ENCODE measurements around the gene DLST.

DLST gene

GRCh38 chr14:74934476-74935359 is 53.0 kb downstream of the DLST start:
- H3K36me3 ChIP-seq: no peaks in the 10 kb centered on the region
- H3K4me3 ChIP-seq (ENCODE audit: low read depth, low read length): no peak overlapping the region
- no peaks in the 10 kb centered on the region for H3K9me3 ChIP-seq
- H3K27me3 ChIP-seq: no peaks in the 10 kb centered on the region
- TF ChIP-seq, protein P1, sequence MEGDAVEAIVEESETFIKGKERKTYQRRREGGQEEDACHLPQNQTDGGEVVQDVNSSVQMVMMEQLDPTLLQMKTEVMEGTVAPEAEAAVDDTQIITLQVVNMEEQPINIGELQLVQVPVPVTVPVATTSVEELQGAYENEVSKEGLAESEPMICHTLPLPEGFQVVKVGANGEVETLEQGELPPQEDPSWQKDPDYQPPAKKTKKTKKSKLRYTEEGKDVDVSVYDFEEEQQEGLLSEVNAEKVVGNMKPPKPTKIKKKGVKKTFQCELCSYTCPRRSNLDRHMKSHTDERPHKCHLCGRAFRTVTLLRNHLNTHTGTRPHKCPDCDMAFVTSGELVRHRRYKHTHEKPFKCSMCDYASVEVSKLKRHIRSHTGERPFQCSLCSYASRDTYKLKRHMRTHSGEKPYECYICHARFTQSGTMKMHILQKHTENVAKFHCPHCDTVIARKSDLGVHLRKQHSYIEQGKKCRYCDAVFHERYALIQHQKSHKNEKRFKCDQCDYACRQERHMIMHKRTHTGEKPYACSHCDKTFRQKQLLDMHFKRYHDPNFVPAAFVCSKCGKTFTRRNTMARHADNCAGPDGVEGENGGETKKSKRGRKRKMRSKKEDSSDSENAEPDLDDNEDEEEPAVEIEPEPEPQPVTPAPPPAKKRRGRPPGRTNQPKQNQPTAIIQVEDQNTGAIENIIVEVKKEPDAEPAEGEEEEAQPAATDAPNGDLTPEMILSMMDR (IDR thresholded peaks at IDR 0.05; ENCODE audit: low read depth, low read length): no peak
- peaks cover 3% of the 10 kb centered on the region; the same call in 1 of the 2 replicates for H3K4me1 ChIP-seq
- DNase-seq: no peak

DNA sequence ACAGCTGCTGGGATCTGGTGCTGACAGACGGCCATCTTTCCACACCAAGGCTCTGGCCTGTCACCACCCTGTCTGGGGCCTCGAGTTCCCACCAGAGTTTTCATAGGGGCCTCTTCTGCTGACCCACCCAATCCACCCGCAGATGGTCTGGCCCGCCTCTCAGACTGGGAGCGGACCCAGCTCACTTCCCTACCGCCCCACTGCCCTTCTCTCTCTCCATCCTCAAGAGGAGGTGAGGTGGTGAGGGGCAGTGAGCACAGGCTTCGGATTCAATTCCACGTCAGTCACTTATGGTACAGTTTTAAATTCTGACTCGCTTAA is 53.6 kb downstream of the DLST start:
- Histone ChIP-seq H3K36me3 (no peaks in the 10 kb centered on the region), H3K27me3 (no peaks in the 10 kb centered on the region), H3K9me3 (no peaks in the 10 kb centered on the region), H3K4me3 (ENCODE audit: low read depth, low read length) (no peak overlapping the region), H3K4me1 (peaks cover 7% of the 10 kb centered on the region; the same call in 1 of the 2 replicates)
- DNase-seq: no peak
- TF ChIP-seq, protein P1 (IDR thresholded peaks at IDR 0.05; ENCODE audit: low read depth, low read length): no peak

- Histone ChIP-seq H3K9me3 (no peaks in the 10 kb centered on the region), H3K4me3 (ENCODE audit: low read depth, low read length) (no peak overlapping the region), H3K36me3 (no peaks in the 10 kb centered on the region), H3K4me1 (peaks cover 7% of the 10 kb centered on the region; the same call in 1 of the 2 replicates), H3K27me3 (no peaks in the 10 kb centered on the region)
- TF ChIP-seq, protein P1 (IDR thresholded peaks at IDR 0.05; ENCODE audit: low read depth, low read length): no peak
- no peak for DNase-seq
Observed at GRCh38 chr14:74936151-74936550, 54.4 kb downstream of the DLST start.

DNA sequence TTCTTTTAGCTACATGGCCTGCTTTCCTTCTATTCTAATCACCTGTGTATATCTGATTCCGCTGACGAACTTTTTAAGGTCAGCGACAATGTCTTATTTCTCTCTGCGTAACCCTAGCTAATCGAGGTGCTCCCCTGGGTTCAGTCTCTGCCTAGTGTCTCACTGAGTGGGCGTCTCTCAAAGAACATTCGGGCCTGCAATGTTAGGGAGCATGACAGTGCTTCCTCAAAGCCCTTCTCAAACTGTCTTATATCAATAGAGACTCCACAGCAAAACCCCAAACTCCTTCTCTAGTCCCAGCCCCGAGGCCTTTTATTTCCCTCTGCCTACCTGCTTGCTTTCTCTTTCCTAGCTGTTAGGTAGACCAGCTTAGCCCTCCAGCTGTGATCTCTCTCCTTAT is 55.0 kb downstream of the DLST start:
- H3K4me1 ChIP-seq: peaks cover 7% of the 10 kb centered on the region; the same call in 1 of the 2 replicates
- no peaks in the 10 kb centered on the region for H3K36me3 ChIP-seq
- no peaks in the 10 kb centered on the region for H3K27me3 ChIP-seq
- H3K4me3 ChIP-seq (ENCODE audit: low read depth, low read length): no peak overlapping the region
- TF ChIP-seq, protein P1 (IDR thresholded peaks at IDR 0.05; ENCODE audit: low read depth, low read length): no peak
- no peak for DNase-seq
- no peaks in the 10 kb centered on the region for H3K9me3 ChIP-seq

DNA sequence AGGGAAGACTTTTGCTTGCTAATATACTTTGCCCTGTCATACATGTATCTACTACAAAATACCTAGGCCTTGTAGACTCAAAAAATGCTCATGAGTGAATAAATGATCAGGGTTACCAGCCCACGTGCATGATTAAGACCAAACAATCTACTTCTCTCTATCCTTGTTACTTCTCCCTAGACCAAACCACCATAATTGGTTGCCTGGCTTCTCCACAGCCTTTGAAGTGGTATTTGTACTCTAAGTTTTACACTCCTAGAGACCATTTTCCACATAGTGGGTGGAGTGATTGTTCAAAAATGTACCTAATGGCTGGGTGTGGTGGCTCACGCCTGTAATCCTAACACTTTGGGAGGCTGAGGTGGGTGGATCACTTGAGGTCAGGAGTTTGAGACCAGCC is 55.5 kb downstream of the DLST start:
- no peak for DNase-seq
- no peak overlapping the region for H3K4me3 ChIP-seq (ENCODE audit: low read depth, low read length)
- H3K4me1 ChIP-seq: peaks cover 7% of the 10 kb centered on the region; the same call in 1 of the 2 replicates
- TF ChIP-seq, protein P1 (IDR thresholded peaks at IDR 0.05; ENCODE audit: low read depth, low read length): no peak
- no peaks in the 10 kb centered on the region for H3K27me3 ChIP-seq
- H3K9me3 ChIP-seq: no peaks in the 10 kb centered on the region
- H3K36me3 ChIP-seq: no peaks in the 10 kb centered on the region
